Lower leg skin (tissue), 4 donors: ENCODE data around the gene FYCO1. TPM values are rescaled to one million over a fixed set of nuclear protein-coding genes. Genes with fewer than 3 reads are reported as not detected.

ENCODE experiments used
- DNase-seq, 2 donors: peaks; one replicate each; pipeline ENCODE4 v3.0.0-alpha.2; 2019; ENCODE audit warnings: low spot score in 2 of 2
- H3K4me3 ChIP-seq: fragments of 200-600 bp; sonication (generic); 2 replicates; pipeline ENCODE4 v1.5.1; 2017; ENCODE audit warnings: mild to moderate bottlenecking, low read depth; ENCODE audit not compliant: poor library complexity, severe bottlenecking
- CTCF ChIP-seq, 3 donors: fragments of 450-650 bp; IDR thresholded peaks; one replicate each; pipeline ENCODE4 v1.5.1; 2016; ENCODE audit warnings: antibody characterized with exemption in 3 of 3, mild to moderate bottlenecking in 3 of 3, moderate library complexity in 2 of 3
- POLR2A ChIP-seq, 2 donors: fragments of 450-650 bp; IDR thresholded peaks; one replicate each; pipeline ENCODE4 v1.6.1; 2016 to 2017; ENCODE audit warnings: antibody characterized with exemption in 2 of 2, mild to moderate bottlenecking in 1 of 2, moderate library complexity in 1 of 2
- WGBS, 2 donors: methylation state at CpG; one replicate each; pipeline ENCODE4 v1.1.5; 2018; 5-methylcytosine and 5-hydroxymethylcytosine counted together
- intact Hi-C: fragments of 100-400 bp; cut with DNase I; formaldehyde crosslinking; loops from one replicate; pipeline ENCODE4 v1.15.0; 2023; ENCODE audit warnings: low total_unique reads
- total RNA-seq, 4 donors: library from RNA; depleted of rRNA; stranded (reverse); fragments of >200 nt; gene quantifications; one replicate each; pipeline ENCODE4 v1.1.0, GENCODE V29; 2016

Gene FYCO1
- total RNA-seq, 4 donors from 2014 or later, result 35.0 to 57.0 (median 51.3) TPM

GRCh38 chr3:45887759-45888511 is 107.7 kb downstream of the FYCO1 start:
- TF ChIP-seq POLR2A (IDR thresholded peaks at IDR 0.05) (no peak), CTCF (IDR thresholded peaks at IDR 0.05) (no peak)
- intact Hi-C loops, result no loop called here
- DNase-seq, result no peak
- no peak overlapping the region for H3K4me3 ChIP-seq
- 70 to 77% methylated on average over 7 of the region's 7 CpGs for WGBS, 2 donors

DNA sequence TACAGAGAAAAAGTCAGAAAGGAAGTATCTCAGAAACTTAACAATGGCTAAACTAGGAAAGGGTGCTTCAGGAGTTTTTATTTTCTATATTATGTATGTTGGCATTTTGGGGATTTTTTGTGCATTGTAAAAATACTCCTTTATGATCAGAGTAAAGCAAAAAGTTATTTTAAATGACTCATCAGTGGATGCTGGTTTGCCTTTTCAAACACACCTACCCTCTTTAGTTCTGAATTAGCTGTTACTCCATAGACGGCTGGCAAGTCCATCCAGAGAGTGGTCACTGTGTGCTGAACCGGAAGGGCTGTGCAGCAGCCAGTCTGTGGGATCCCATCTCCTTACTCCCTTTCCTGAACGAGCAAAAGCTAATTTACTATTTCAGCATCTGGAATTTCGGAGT is 108.3 kb downstream of the FYCO1 start:
- DNase-seq, result no peak
- TF ChIP-seq POLR2A (IDR thresholded peaks at IDR 0.05) (no peak), CTCF (IDR thresholded peaks at IDR 0.05) (no peak)
- no peak overlapping the region for H3K4me3 ChIP-seq
- WGBS, 2 donors, result 82 to 90% methylated on average over 4 of the region's 4 CpGs
- intact Hi-C loops, result no loop called here

DNA sequence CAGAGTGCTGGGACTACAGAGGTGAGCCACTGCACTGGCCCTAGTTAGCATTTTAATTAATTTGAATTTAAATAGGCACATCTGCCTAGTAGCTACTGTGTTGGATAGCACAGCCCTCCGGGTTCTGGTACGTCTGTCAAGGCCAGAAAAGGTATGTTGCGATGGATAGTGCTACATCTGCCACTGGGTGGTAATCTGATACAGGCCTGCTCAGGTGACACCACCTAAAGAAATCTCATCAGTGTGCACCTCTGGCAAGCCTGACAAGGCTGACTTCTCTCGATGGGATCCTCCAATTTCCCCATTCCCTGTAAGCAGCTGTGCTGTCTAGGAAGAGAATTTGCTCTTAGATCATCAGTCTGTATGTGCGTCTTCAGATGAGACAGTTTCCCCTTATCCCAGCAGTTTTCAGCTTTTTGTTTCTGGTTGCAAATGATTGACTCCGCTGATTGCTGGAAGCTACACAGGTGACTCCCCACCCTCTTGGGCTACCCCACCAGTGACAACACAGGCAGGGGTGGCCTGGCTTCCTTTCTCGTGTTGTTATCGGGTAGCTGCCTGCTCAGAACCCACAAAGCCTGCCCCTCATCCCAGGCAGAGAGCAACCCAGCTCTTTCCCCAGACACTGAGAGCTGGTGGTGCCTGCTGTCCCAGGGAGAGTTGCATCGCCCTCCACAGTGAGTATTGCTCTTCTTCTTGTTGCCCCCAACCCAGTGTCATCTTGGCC is 109.5 kb downstream of the FYCO1 start, which contains the start of gene CCR9:
CCR9 (plus strand) TSS at position 565 of the 727 bp plus-strand sequence. CDS start 8,391 bp downstream, outside the sequence.
- intact Hi-C loops, result no loop called here
- H3K4me3 ChIP-seq, result no peak within 1 kb of the TSS
- no peak for TF ChIP-seq POLR2A (IDR thresholded peaks at IDR 0.05)
- TF ChIP-seq CTCF (IDR thresholded peaks at IDR 0.05), result no peak
- no peak for DNase-seq
- WGBS, 2 donors, result 83% methylated on average over 9 of the region's 9 CpGs

- intact Hi-C loops, result no loop called here
- no peak for DNase-seq
- 88 to 89% methylated on average over 23 of the region's 23 CpGs for WGBS, 2 donors
- H3K4me3 ChIP-seq, result no peak overlapping the region
- no peak for TF ChIP-seq POLR2A (IDR thresholded peaks at IDR 0.05)
- no peak for TF ChIP-seq CTCF (IDR thresholded peaks at IDR 0.05)
These were observed 111.0 kb downstream of the FYCO1 start for GRCh38 chr3:45884368-45885201.

GRCh38 chr3:45881078-45882022 is 114.3 kb downstream of the FYCO1 start:
- intact Hi-C loops, result no loop called here
- no peak for DNase-seq
- no peak overlapping the region for H3K4me3 ChIP-seq
- TF ChIP-seq POLR2A (IDR thresholded peaks at IDR 0.05) (no peak), CTCF (IDR thresholded peaks at IDR 0.05) (no peak)
- 64 to 73% methylated on average over 8 of the region's 8 CpGs for WGBS, 2 donors
